AG10803 (cell line): Measurements from ENCODE around the gene CAPN9.

Experiments
- DNase-seq: peaks from one replicate; pipeline ENCODE4 v3.0.0; 2010; ENCODE audit warnings: low read depth
- H3K4me3 ChIP-seq: 2 replicates; pipeline ENCODE4 v1.5.1; 2011; ENCODE audit warnings: mild to moderate bottlenecking, low read length, control low read depth
- CTCF ChIP-seq: conservative IDR thresholded peaks from 2 replicates; pipeline ENCODE4 v1.5.1; 2011; ENCODE audit warnings: mild to moderate bottlenecking, low read length, control low read depth, inconsistent platforms

CAPN9 gene

DNA sequence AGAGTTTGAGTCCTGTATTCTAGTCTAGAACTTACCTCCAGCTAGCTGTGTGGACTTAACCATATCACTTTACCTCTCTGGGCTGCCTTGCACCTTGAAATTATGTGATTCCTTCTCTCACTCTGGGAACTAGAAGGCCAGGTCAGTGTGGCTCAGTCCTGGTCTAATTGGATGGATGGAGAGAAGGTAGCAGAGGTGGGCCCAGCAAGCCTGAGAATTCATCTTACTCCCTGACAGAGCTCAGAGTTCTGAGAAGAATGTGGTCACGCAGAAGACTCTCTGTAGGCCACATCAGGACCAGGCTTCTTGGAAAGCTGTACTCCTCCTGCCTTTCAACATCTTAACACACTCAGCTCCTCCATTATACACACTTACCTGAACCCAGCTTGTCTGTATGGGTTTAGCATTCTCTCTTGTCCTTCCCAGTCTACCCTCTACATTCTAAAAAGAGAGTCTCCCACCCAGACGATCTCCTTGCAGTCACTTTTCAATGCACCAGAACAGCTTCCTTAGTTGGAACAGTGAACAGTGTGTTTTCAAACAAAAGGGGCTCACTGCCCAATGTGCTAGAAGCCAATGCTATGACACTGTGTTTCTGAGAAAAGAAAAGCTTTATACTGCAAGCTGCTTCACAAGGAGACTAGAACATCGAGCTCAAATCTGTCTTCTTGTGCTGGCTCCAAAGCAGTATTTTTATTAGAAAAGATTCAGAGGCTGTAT, 60.5 kb downstream of the CAPN9 start:
- no peak for TF ChIP-seq CTCF
- no peak for DNase-seq
- no peak overlapping the region for H3K4me3 ChIP-seq

DNA sequence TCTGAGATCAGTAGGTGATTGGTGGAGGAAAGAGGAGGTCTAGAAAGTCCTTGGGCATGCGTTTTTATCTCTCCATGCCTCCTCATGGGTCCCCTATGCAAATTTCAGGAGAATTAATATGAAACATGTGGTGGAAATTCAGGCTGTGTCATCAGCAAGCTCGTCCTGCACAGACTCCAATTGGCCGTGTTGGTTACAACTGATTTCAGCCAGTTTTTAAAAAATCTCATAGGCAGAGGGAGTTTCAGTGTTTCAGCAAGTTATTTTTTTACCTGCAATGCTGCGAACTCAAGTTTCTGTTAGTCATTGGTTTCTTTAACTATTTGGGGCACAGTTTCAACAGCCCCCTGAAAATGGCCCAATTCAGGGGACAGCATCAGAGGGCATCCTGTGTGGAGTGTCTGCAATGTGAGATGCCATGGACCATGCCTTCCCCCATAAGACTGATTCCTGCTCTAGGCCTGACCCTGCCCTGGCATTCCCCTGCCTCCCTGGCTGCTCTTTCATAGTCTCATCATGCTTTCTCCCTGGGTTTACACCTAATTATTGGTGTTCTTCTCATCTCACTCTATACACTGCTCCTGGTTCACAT, 61.2 kb downstream of the CAPN9 start:
- no peak for TF ChIP-seq CTCF
- no peak overlapping the region for H3K4me3 ChIP-seq
- DNase-seq: peak; percentile 72

GRCh38 chr1:230809256-230809990, 62.2 kb downstream of the CAPN9 start:
- no peak for DNase-seq
- no peak for TF ChIP-seq CTCF
- no peak overlapping the region for H3K4me3 ChIP-seq

- no peak overlapping the region for H3K4me3 ChIP-seq
- TF ChIP-seq CTCF: no peak
- DNase-seq: no peak
Observed at GRCh38 chr1:230812568-230812967, 65.4 kb downstream of the CAPN9 start.

GRCh38 chr1:230814949-230815692, 67.9 kb downstream of the CAPN9 start:
- no peak for DNase-seq
- TF ChIP-seq CTCF: no peak
- H3K4me3 ChIP-seq: no peak overlapping the region

- H3K4me3 ChIP-seq: no peak overlapping the region
- no peak for DNase-seq
- no peak for TF ChIP-seq CTCF
Observed at GRCh38 chr1:230816018-230816417, 68.8 kb downstream of the CAPN9 start.
